Measurements from ENCODE around the gene TACO1.

TACO1 gene

DNA sequence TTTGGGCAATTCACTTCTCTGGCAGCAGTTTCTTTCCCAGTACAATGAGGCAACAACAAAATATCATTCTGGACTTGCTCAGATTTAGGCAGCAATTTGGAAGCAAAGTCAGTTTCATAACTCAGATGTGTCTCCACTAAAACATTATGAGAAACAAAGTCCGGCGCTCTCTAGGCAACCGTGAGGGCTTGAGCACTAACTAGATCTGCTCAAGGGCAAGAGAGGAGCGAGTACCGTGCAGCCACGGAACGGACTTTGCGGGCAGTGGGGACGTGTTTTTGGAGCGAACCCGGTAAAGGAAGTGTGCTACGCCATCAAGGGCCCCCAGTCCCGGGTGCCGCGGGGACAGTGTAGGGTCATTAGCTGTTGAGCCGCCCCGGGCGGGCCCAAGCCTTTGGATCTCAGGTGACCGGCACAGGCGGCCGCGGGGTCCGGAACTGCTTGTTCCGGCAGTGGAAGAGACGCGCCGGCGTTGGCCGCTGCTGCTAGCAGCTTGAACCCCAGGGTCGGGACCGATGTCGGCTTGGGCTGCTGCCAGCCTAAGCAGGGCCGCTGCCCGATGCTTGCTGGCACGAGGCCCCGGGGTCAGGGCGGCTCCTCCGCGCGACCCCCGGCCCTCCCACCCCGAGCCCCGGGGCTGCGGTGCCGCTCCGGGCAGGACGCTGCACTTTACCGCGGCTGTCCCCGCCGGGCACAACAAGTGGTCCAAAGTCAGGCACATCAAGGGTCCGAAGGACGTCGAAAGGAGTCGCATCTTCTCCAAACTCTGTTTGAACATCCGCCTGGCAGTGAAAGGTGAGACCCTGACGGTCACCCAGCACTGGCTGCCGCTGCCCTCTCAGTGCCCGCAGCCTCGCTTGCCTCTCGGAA lies at the start of gene TACO1:
Gene TACO1, plus strand, starts transcription at position 327 of the 870 bp plus-strand sequence. Its CDS starts 189 bp downstream, at position 516.
- FAIRE-seq (peak; percentile 9), DNase-seq (ENCODE audit: low spot score) (peak; percentile 92)

DNA sequence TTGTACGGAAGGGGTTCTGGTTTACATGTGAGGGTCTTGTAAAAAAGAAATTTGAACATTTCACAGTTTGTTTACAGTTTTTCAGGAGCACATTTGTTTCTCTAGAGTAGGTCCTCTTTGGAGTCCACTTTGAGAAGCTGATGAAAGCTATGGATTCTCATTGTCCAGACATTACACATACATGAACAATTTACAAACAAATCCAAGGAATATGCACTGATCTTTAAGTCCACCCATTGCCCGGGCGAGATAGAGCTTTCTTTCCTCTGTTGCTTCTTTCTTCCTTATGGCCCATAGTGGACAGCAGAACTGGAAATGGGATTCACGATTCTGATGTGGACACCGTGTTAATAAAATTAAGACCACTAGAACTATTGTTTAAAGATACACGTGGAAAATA lies 48.5 kb upstream of the TACO1 start:
- no peak for DNase-seq (ENCODE audit: low spot score)
- FAIRE-seq = no peak

- DNase-seq (ENCODE audit: low spot score) (no peak), FAIRE-seq (no peak)
These were observed 45.1 kb upstream of the TACO1 start for GRCh38 chr17:63555500-63556156.

GRCh38 chr17:63557416-63557815 lies 43.3 kb upstream of the TACO1 start:
- FAIRE-seq (no peak), DNase-seq (ENCODE audit: low spot score) (no peak)

- FAIRE-seq (no peak), DNase-seq (ENCODE audit: low spot score) (no peak)
These were observed 42.3 kb upstream of the TACO1 start for GRCh38 chr17:63558441-63558840.

GRCh38 chr17:63561819-63562218 lies 38.9 kb upstream of the TACO1 start:
- FAIRE-seq (no peak), DNase-seq (ENCODE audit: low spot score) (no peak)

DNA sequence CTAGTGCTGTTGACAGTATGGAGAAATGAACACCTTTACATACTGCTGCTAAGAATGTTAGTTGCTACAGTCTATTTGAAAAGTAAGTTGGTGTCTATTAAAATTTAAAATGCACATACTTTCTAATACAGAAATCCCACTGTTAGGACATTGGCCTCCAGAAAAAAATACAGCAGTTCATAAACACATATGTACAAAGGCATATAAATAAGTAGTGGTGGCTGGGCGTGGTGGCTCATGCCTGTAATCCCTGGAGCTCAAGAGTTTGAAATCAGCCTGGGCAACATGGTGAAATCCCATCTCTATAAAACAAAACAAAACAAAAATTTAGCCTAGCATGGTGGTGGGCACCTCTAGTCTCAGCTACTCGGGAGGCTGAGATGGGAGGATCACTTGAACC lies 37.4 kb upstream of the TACO1 start:
- FAIRE-seq = no peak
- no peak for DNase-seq (ENCODE audit: low spot score)

- FAIRE-seq = no peak
- no peak for DNase-seq (ENCODE audit: low spot score)
These were observed 36.1 kb upstream of the TACO1 start for GRCh38 chr17:63564562-63564961.

- FAIRE-seq (no peak), DNase-seq (ENCODE audit: low spot score) (no peak)
These were observed 33.5 kb upstream of the TACO1 start for GRCh38 chr17:63567229-63567628.

DNA sequence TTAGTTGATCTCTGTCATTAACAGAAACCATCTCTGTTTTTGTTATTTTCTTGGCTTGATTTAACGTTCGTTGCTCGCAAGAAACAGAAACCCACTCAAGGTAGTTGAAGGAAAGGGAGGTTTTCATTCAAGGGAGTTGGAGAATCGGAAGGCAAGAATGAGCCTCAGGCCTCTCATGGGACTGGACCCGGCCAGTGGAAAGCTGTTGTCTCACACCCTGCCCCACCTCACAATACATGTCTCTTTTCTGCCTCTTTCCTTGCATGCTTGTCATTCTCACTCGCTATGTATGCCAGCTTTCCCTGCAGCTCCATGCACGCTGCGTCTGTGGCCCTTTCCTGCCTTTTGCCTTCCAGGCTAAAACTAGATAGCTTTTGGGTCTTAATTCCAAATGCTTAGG lies 32.1 kb upstream of the TACO1 start:
- no peak for DNase-seq (ENCODE audit: low spot score)

GRCh38 chr17:63571632-63572310 lies 28.9 kb upstream of the TACO1 start:
- FAIRE-seq (peak; percentile 50), DNase-seq (ENCODE audit: low spot score) (no peak)

More for the DNA sequence above, 32.1 kb upstream of the TACO1 start:
- no peak for FAIRE-seq

DNA sequence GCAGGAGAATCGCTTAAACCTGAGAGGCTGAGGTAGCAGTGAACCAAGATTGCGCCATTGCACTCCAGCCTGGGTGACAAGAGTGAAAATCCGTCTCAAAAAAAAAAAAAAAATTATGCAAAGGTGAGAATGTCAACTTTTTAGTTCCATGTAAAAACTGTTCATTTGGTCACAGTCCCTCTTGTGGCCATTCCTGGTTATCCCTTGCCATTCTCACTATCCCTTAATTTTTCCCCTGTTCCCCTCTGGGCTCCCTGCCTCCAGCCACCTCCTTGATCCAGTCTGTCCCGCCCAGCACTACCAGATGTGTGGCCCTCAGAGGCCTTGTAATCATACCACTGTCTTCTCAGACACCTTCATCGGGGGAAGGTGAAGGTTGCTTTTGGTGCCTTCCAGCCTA lies 27.1 kb upstream of the TACO1 start:
- FAIRE-seq (no peak), DNase-seq (ENCODE audit: low spot score) (peak; percentile 36)

- DNase-seq (ENCODE audit: low spot score) (no peak), FAIRE-seq (no peak)
These were observed 22.5 kb upstream of the TACO1 start for GRCh38 chr17:63578027-63578768.

- no peak for DNase-seq (ENCODE audit: low spot score)
- no peak for FAIRE-seq
These were observed 22.0 kb upstream of the TACO1 start for GRCh38 chr17:63578769-63579111.

DNA sequence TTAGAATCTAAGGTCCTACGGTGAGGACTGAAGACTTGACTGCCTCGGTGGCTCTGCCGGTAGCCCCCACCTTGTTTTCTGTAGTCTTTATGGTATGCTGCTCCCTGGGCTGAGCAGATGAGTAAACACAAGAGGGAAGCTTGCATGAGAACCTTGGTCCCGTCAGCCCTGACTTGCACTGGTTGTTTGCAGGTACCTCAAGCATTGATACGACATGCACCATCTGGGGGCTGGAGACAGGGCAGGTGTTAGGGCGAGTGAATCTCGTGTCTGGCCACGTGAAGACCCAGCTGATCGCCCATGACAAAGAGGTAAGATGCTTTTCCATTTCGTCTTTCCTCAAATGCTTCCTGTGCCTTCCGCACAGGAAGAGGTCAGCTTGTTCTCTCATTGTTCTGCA lies 21.1 kb upstream of the TACO1 start:
- no peak for DNase-seq (ENCODE audit: low spot score)
- no peak for FAIRE-seq

DNA sequence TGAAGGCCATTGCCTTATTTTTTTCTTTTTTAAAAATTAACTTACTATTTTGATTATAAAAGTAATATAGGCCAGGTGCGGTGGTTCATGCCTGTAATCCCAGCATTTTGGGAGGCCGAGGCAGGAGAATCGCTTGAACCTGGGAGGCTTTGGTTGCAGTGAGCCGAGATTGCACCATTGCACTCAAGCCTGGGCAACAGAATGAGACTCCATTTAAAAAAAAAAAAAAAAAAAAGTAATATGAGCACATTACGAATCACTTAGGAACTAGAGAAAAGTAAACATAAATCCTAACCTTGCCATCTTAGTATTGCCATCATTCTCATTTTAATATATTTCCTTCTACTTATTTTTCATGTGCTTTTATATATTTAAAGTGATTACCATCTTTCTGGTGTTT lies 12.9 kb upstream of the TACO1 start:
- DNase-seq (ENCODE audit: low spot score) = no peak
- FAIRE-seq = no peak

GRCh38 chr17:63588797-63589196 lies 11.9 kb upstream of the TACO1 start:
- no peak for FAIRE-seq

DNA sequence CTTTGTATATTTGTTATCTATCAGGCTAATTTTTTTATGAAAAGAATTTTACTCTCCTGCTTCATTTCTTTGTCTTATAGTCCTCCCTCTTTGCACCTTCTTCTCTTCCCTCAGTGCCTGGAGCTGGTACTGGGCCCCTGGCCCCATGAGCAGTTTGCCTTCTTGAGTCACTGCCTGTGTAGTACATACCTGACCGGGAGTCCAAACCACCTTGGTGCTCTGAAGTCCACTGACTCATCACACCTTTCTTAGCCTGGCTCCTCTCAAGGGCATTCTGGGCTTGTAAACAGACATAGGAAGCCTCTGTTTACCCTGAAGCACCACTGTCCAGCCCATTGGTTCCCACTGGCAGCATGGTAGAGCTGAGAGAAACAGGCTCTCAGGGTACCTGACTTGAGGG lies 11.0 kb upstream of the TACO1 start:
- FAIRE-seq (no peak), DNase-seq (ENCODE audit: low spot score) (no peak)

More at GRCh38 chr17:63588797-63589196, 11.9 kb upstream of the TACO1 start:
- no peak for DNase-seq (ENCODE audit: low spot score)

DNA sequence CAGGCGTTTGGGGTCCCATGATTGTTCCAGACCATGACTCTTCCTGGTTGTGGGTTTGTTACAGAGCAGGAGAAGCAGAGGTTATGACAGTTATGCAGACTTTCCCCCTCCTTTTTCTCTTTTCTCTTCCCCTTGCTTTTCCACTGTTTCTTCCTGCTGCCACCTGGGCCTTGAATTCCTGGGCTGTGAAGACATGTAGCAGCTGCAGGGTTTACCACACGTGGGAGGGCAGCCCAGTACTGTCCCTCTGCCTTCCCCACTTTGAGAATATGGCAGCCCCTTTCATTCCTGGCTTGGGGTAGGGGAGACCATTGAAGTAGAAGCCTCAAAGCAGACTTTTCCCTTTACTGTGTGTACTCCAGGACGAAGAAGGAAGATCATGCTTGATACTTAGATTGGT lies 7.9 kb upstream of the TACO1 start:
- no peak for DNase-seq (ENCODE audit: low spot score)
- peak; percentile 37 for FAIRE-seq

GRCh38 chr17:63595132-63595531 lies 5.6 kb upstream of the TACO1 start:
- FAIRE-seq = no peak
- DNase-seq (ENCODE audit: low spot score) = no peak

GRCh38 chr17:63596856-63597586 lies 3.7 kb upstream of the TACO1 start:
- no peak for FAIRE-seq

More at GRCh38 chr17:63596856-63597586, 3.7 kb upstream of the TACO1 start:
- no peak for DNase-seq (ENCODE audit: low spot score)

Measured in urothelium cell line (cell line).